ENCODE data around the gene SLC41A3.

SLC41A3 gene

GRCh38 chr3:126119976-126120375, 36.1 kb upstream of the SLC41A3 start:
- no peak for DNase-seq (ENCODE audit: low spot score)
- FAIRE-seq, result no peak

- FAIRE-seq (no peak), DNase-seq (ENCODE audit: low spot score) (no peak)
Measured at GRCh38 chr3:126119008-126119675, 35.2 kb upstream of the SLC41A3 start.

GRCh38 chr3:126118591-126118990, 34.7 kb upstream of the SLC41A3 start:
- no peak for DNase-seq (ENCODE audit: low spot score)
- FAIRE-seq, result no peak

GRCh38 chr3:126117786-126118185, 33.9 kb upstream of the SLC41A3 start:
- FAIRE-seq (no peak), DNase-seq (ENCODE audit: low spot score) (no peak)

- DNase-seq (ENCODE audit: low spot score) (no peak), FAIRE-seq (no peak)
Measured at GRCh38 chr3:126117212-126117611, 33.3 kb upstream of the SLC41A3 start.

GRCh38 chr3:126116526-126116925, 32.6 kb upstream of the SLC41A3 start:
- no peak for FAIRE-seq
- DNase-seq (ENCODE audit: low spot score), result no peak

- FAIRE-seq, result no peak
Measured at GRCh38 chr3:126114443-126115386, 30.8 kb upstream of the SLC41A3 start.

GRCh38 chr3:126113733-126114442, 30.0 kb upstream of the SLC41A3 start:
- FAIRE-seq (no peak), DNase-seq (ENCODE audit: low spot score) (no peak)

More at GRCh38 chr3:126114443-126115386, 30.8 kb upstream of the SLC41A3 start:
- no peak for DNase-seq (ENCODE audit: low spot score)

GRCh38 chr3:126113238-126113555, 29.3 kb upstream of the SLC41A3 start:
- DNase-seq (ENCODE audit: low spot score) (no peak), FAIRE-seq (no peak)

GRCh38 chr3:126112531-126113237, 28.8 kb upstream of the SLC41A3 start:
- DNase-seq (ENCODE audit: low spot score), result no peak
- FAIRE-seq, result no peak

GRCh38 chr3:126111566-126112475, 27.9 kb upstream of the SLC41A3 start:
- DNase-seq (ENCODE audit: low spot score), result no peak

GRCh38 chr3:126111126-126111551, 27.2 kb upstream of the SLC41A3 start:
- FAIRE-seq (no peak), DNase-seq (ENCODE audit: low spot score) (no peak)

More at GRCh38 chr3:126111566-126112475, 27.9 kb upstream of the SLC41A3 start:
- FAIRE-seq, result no peak

- no peak for FAIRE-seq
- DNase-seq (ENCODE audit: low spot score), result no peak
Measured at GRCh38 chr3:126110431-126111125, 26.7 kb upstream of the SLC41A3 start.

GRCh38 chr3:126109880-126110235, 25.9 kb upstream of the SLC41A3 start:
- no peak for FAIRE-seq
- DNase-seq (ENCODE audit: low spot score), result no peak

GRCh38 chr3:126109146-126109879, 25.4 kb upstream of the SLC41A3 start:
- no peak for DNase-seq (ENCODE audit: low spot score)
- no peak for FAIRE-seq

- DNase-seq (ENCODE audit: low spot score), result no peak
- FAIRE-seq, result no peak
Measured at GRCh38 chr3:126108676-126109050, 24.7 kb upstream of the SLC41A3 start.

GRCh38 chr3:126107957-126108675, 24.2 kb upstream of the SLC41A3 start:
- DNase-seq (ENCODE audit: low spot score) (no peak), FAIRE-seq (no peak)

- FAIRE-seq (no peak), DNase-seq (ENCODE audit: low spot score) (no peak)
Measured at GRCh38 chr3:126107203-126107939, 23.4 kb upstream of the SLC41A3 start.
